SK-N-SH (cell line): Measurements from ENCODE around the gene NUP42. TPM values are rescaled to one million over a fixed set of nuclear protein-coding genes. Genes with fewer than 3 reads are reported as not detected.

Source experiments
- CTCF ChIA-PET: fragments of 300-600, 350-600 bp; formaldehyde crosslinking; extraction: SDS; loops from one replicate; lab custom pipeline; 2021; lab: Yijun Ruan, JAX
- POLR2A ChIA-PET: fragments of 350-600 bp; sonication (Branson Sonifier 250); formaldehyde crosslinking; extraction: SDS; loops from one replicate; lab custom pipeline; 2020; ENCODE audit warnings: antibody characterized with exemption, inconsistent platforms; lab: Yijun Ruan, JAX
- DNase-seq: peaks from one replicate; pipeline ENCODE4 v3.0.0; 2012
- H2AFZ ChIP-seq: fragments of 200-600 bp; sonication (generic); 2 replicates; pipeline ENCODE4 v1.8.1; 2016; ENCODE audit warnings: antibody characterized with exemption, mild to moderate bottlenecking, low read depth
- H3F3A ChIP-seq: fragments of 200-600 bp; sonication (generic); replicated peaks from 2 replicates; pipeline ENCODE3; 2016; ENCODE audit warnings: antibody characterized with exemption, mild to moderate bottlenecking; ENCODE audit not compliant: insufficient read depth
- H3K27ac ChIP-seq, 2 experiments: fragments of 200-500 bp in 1 of 2; fragments of 200-600 bp in 1 of 2; sonication (Bioruptor generic) in 1 of 2; sonication (generic), shearing (Covaris generic) in 1 of 2; 2 replicates each; pipeline versions ENCODE4 v1.5.1 to v1.6.1; 2014 to 2016; ENCODE audit warnings: low read depth in 2 of 2, inconsistent platforms in 1 of 2, low read length in 1 of 2, mild to moderate bottlenecking in 1 of 2, mixed read lengths in 1 of 2
- H3K27me3 ChIP-seq: fragments of 200-600 bp; sonication (generic), shearing (Covaris generic); 2 replicates; pipeline ENCODE4 v1.6.1; 2016; ENCODE audit warnings: mixed run types; ENCODE audit not compliant: insufficient read depth
- H3K36me3 ChIP-seq, 2 experiments: fragments of 200-500 bp in 1 of 2; fragments of 200-600 bp in 1 of 2; sonication (Bioruptor generic) in 1 of 2; sonication (generic) in 1 of 2; replicated peaks in 1 of 2; 2 replicates each; pipeline versions ENCODE3 to v1.5.1; 2014 to 2016; ENCODE audit warnings: low read length in 1 of 2, mild to moderate bottlenecking in 1 of 2; ENCODE audit not compliant: insufficient read depth in 2 of 2, control insufficient read depth in 1 of 2
- H3K4me1 ChIP-seq, 2 experiments: fragments of 200-500 bp in 1 of 2; fragments of 200-600 bp in 1 of 2; sonication (Bioruptor generic) in 1 of 2; sonication (generic), shearing (Covaris generic) in 1 of 2; 2 replicates each; pipeline versions ENCODE4 v1.5.1 to v1.6.1; 2014 to 2016; ENCODE audit warnings: low read depth in 1 of 2, low read length in 1 of 2, mixed run types in 1 of 2; ENCODE audit not compliant: insufficient read depth in 2 of 2, control insufficient read depth in 1 of 2
- H3K4me2 ChIP-seq: fragments of 200-600 bp; sonication (generic), shearing (Covaris generic); 2 replicates; pipeline ENCODE4 v1.6.1; 2017; ENCODE audit warnings: mixed run types
- H3K4me3 ChIP-seq, 2 experiments: fragments of 200-500 bp in 1 of 2; fragments of 200-600 bp in 1 of 2; sonication (Bioruptor generic) in 1 of 2; sonication (generic), shearing (Covaris generic) in 1 of 2; 2 replicates each; pipeline versions ENCODE4 v1.5.1 to v1.8.1; 2014 to 2016; ENCODE audit warnings: low read depth in 2 of 2, inconsistent platforms in 1 of 2, low read length in 1 of 2, mild to moderate bottlenecking in 1 of 2, mixed read lengths in 1 of 2, moderate library complexity in 1 of 2
- H3K79me2 ChIP-seq: fragments of 200-600 bp; sonication (generic); 2 replicates; pipeline ENCODE4 v1.8.1; 2017; ENCODE audit warnings: mild to moderate bottlenecking; ENCODE audit not compliant: insufficient read depth
- H3K9ac ChIP-seq: fragments of 200-600 bp; sonication (generic); 2 replicates; pipeline ENCODE4 v1.6.1; 2017; ENCODE audit warnings: mixed run types
- H3K9me2 ChIP-seq: fragments of 200-600 bp; sonication (generic); 2 replicates; pipeline ENCODE4 v1.6.1; 2017; ENCODE audit warnings: mixed run types
- H3K9me3 ChIP-seq: fragments of 200-600 bp; sonication (generic); 2 replicates; pipeline ENCODE4 v1.6.1; 2017; ENCODE audit warnings: mixed run types, mild to moderate bottlenecking, moderate library complexity
- H4K20me1 ChIP-seq: fragments of 200-600 bp; sonication (generic); 2 replicates; pipeline ENCODE4 v1.6.1; 2017; ENCODE audit warnings: mild to moderate bottlenecking, mixed run types; ENCODE audit not compliant: insufficient read depth
- FOXJ3 ChIP-seq: sonication (generic); formaldehyde crosslinking; IDR thresholded peaks from 2 replicates; pipeline ENCODE4 v1.5.1; 2020; ENCODE audit warnings: mild to moderate bottlenecking, missing genetic modification reagents
- FOXM1 ChIP-seq: IDR thresholded peaks from 2 replicates; pipeline ENCODE4 v1.4.0; 2012; ENCODE audit warnings: low read depth, mild to moderate bottlenecking
- IRF3 ChIP-seq: fragments of 150-350 bp; IDR thresholded peaks from 2 replicates; pipeline ENCODE4 v1.6.1; 2016; ENCODE audit warnings: mild to moderate bottlenecking, low read depth, low read length
- MXI1 ChIP-seq: IDR thresholded peaks from 2 replicates; pipeline ENCODE4 v1.6.1; 2012; ENCODE audit warnings: mild to moderate bottlenecking, low read depth, low read length, improper control_type of control experiment
- POLR2AphosphoS5 ChIP-seq: IDR thresholded peaks from 2 replicates; pipeline ENCODE4 v1.6.1; 2012; ENCODE audit warnings: low read depth, low read length
- RAD21 ChIP-seq: IDR thresholded peaks from 2 replicates; pipeline ENCODE4 v1.6.1; 2012; ENCODE audit warnings: mild to moderate bottlenecking, low read length
- RCOR1 ChIP-seq: fragments of 150-350 bp; IDR thresholded peaks from 2 replicates; pipeline ENCODE4 v1.6.1; 2017; ENCODE audit warnings: antibody characterized with exemption, low read length
- RXRA ChIP-seq: IDR thresholded peaks from 2 replicates; pipeline ENCODE4 v1.4.0; 2012; ENCODE audit warnings: low read depth, mild to moderate bottlenecking, borderline replicate concordance
- SIN3A ChIP-seq: IDR thresholded peaks from 2 replicates; pipeline ENCODE4 v1.6.1; 2012; ENCODE audit warnings: low read depth, mild to moderate bottlenecking, low read length, moderate library complexity, borderline replicate concordance
- TEAD4 ChIP-seq: IDR thresholded peaks from 2 replicates; pipeline ENCODE4 v1.4.0; 2012; ENCODE audit warnings: mild to moderate bottlenecking, borderline replicate concordance; ENCODE audit not compliant: insufficient read depth
- USF1 ChIP-seq: IDR thresholded peaks from 2 replicates; pipeline ENCODE4 v1.4.0; 2012; ENCODE audit warnings: low read depth, borderline replicate concordance
- ZBTB33 ChIP-seq: IDR thresholded peaks from 2 replicates; pipeline ENCODE4 v1.4.0; 2012; ENCODE audit warnings: low read depth, borderline replicate concordance
- WGBS: methylation state at CpG from one replicate; pipeline ENCODE4 v1.1.6; 2017; ENCODE audit warnings: low lambda C conversion rate; 5-methylcytosine and 5-hydroxymethylcytosine counted together
- polyA plus RNA-seq, 3 experiments: library from polyadenylated mRNA; depleted of rRNA; stranded (reverse); fragments of >200 nt; gene quantifications; 2 replicates each; pipeline ENCODE4 v1.2.3, GENCODE V29; 2012
- TF ChIP-seq, protein P1 (sequence below): fragments of 150-350 bp; IDR thresholded peaks from 2 replicates; pipeline ENCODE4 v1.6.1; 2017; ENCODE audit warnings: antibody characterized with exemption, low read length, low read depth, borderline replicate concordance
- TF ChIP-seq, protein P2 (sequence below): fragments of 200-600 bp; sonication (generic); IDR thresholded peaks from 2 replicates; pipeline ENCODE4 v1.6.1; 2017; ENCODE audit warnings: antibody characterized with exemption, mild to moderate bottlenecking, moderate library complexity

Gene NUP42
- polyA plus RNA-seq, 1 of the 3 experiments (the other 2 are of a cell fraction), result 22.7 TPM

DNA sequence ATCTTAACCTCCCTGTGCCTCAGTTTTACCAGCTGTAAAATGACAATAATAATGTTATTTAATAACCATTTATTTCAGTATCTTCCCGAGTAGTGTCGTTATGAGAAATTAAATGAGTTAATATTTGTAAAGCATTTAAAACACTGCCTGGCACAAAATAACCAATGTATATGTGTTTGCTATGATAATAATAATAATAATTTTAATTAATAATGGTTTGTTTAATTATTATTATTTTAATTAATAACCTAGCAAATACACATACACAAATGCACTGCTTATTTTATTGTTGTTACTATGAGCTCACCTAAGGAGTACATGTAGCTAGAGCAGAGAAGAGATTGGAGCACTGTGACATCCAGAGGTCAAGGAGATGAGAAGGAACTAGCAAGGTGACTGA is 46.6 kb downstream of the NUP42 start (continued):
- TF ChIP-seq FOXJ3 (CRISPR knock-in tag), result no peak
- TF ChIP-seq, protein P1, sequence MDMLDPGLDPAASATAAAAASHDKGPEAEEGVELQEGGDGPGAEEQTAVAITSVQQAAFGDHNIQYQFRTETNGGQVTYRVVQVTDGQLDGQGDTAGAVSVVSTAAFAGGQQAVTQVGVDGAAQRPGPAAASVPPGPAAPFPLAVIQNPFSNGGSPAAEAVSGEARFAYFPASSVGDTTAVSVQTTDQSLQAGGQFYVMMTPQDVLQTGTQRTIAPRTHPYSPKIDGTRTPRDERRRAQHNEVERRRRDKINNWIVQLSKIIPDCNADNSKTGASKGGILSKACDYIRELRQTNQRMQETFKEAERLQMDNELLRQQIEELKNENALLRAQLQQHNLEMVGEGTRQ, result no peak

GRCh38 chr7:23230641-23231101 is 48.8 kb downstream of the NUP42 start:
- Histone ChIP-seq H3K4me2 (no peak overlapping the region), H3F3A (no peaks in the 10 kb centered on the region), H3K27ac (no peak overlapping the region), H3K9me2 (no peaks in the 10 kb centered on the region), H3K4me1 (no peaks in the 10 kb centered on the region), H4K20me1 (no peaks in the 10 kb centered on the region), H3K4me3 (no peak overlapping the region), H3K9ac (no peak overlapping the region), H3K79me2 (no peaks in the 10 kb centered on the region), H2AFZ (peak overlapping the region; percentile 49; the same call in 1 of the 2 replicates), H3K27me3 (no peaks in the 10 kb centered on the region), H3K36me3 (no peaks in the 10 kb centered on the region), H3K9me3 (no peaks in the 10 kb centered on the region)
- ChIA-PET CTCF (interaction anchor here (1.1 to 1.4 kb wide), 2 partner anchors 42 to 46 kb away, joined by 5 to 7 read pairs; no protein-coding TSS in a partner anchor), POLR2A (no interaction called here)
- DNase-seq, result no peak
- WGBS, result 71% methylated on average over 6 of the region's 6 CpGs
- TF ChIP-seq POLR2AphosphoS5 (no peak), FOXM1 (no peak), USF1 (no peak), IRF3 (no peak), RAD21 (no peak), RXRA (no peak), SIN3A (no peak), TEAD4 (no peak), ZBTB33 (no peak), RCOR1 (no peak), MXI1 (no peak)
- TF ChIP-seq, protein P2, sequence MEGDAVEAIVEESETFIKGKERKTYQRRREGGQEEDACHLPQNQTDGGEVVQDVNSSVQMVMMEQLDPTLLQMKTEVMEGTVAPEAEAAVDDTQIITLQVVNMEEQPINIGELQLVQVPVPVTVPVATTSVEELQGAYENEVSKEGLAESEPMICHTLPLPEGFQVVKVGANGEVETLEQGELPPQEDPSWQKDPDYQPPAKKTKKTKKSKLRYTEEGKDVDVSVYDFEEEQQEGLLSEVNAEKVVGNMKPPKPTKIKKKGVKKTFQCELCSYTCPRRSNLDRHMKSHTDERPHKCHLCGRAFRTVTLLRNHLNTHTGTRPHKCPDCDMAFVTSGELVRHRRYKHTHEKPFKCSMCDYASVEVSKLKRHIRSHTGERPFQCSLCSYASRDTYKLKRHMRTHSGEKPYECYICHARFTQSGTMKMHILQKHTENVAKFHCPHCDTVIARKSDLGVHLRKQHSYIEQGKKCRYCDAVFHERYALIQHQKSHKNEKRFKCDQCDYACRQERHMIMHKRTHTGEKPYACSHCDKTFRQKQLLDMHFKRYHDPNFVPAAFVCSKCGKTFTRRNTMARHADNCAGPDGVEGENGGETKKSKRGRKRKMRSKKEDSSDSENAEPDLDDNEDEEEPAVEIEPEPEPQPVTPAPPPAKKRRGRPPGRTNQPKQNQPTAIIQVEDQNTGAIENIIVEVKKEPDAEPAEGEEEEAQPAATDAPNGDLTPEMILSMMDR, result no peak
- TF ChIP-seq, protein P1, result no peak
